ENCODE results near the gene NPAS3.

The NPAS3 gene

DNA sequence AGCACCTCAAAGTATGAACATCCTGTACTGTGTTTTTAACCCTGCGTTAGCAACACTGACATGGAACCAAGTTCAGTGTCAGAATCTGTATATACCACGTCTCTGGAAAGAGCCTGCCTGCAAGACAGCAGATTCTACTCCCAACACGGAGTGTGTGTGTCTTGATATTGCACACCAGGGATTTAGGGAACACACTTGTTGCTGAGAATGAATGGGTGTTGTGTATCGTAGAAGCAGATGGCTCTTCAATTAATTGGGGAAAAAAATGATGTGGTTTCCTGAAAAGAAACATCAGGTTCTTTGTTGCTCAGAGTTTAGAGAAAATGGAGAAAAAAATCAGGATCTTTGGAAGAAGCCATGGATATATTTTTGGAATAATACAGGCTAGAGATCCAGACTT is 841.4 kb downstream of the NPAS3 start:
- DNase-seq, result no peak

DNA sequence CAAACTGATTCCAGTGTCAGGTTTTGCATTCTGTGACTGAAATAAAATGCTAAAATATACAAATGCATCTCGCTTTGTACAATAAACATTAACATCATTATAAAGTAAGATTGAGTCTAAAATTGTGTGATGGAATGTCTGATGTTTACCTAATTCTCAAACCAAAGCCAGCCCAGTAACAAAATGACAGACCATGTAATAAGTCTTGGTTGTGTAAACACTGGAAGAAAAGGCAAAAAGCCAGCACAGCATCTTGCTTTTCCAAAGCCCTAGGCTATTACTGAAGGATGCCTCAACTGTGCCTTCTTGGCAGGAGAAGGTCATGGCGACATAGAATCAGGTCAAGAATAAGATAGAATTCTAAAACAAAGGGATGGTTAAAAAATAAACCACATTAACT is 842.6 kb downstream of the NPAS3 start:
- DNase-seq, result no peak

DNA sequence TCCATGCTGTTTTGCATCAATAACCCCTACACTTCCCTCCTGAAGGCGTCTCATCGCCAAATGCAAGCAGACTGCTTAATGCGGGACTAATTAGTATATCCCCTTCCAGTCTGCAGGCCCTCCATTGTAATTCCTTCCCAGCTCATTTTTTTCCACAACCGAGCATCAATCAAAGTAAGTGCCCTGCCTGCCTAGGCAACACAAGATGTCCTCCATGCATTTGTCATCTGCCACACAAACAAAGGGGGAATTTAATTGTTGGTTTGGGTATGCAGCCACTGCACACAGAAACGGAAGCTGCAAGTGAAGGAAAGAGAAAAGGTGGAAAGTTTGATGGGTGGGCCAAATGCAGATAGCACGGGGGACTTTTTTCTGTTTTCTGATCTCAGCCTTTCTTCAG is 844.2 kb downstream of the NPAS3 start:
- no peak for DNase-seq

DNA sequence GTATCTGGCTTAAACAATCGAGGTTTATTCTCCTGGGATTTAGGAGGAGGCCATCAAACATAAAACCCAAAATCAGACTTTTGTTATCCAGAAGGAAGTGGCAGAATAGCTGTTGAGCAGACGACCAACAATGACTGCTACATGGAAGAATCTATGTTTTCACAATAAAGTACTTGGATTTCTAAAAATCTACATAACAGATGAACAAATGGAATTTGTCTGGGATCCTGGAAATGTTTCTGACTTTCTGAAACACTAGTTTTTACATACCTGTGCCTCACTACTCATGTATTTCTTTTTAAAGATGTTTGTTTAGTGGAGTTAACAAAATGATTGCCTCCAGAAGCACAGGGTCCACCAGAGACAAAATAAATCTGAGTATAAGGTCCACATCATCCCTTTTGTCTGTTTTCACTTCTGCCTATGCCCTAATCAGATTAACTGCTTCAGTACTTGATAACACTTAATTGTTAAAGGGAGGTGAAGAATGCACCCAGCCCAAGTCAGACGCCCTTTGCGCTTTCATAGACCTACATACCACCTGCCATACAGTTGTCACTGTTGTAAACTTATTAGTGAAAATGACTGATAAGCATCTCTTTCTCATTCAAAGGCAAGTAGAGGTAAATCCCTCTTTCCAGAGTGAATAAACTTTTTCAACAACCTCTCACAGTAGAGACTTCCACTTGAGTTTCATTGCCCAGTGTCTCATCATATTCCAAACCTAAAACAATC is 847.6 kb downstream of the NPAS3 start:
- DNase-seq, result no peak

DNA sequence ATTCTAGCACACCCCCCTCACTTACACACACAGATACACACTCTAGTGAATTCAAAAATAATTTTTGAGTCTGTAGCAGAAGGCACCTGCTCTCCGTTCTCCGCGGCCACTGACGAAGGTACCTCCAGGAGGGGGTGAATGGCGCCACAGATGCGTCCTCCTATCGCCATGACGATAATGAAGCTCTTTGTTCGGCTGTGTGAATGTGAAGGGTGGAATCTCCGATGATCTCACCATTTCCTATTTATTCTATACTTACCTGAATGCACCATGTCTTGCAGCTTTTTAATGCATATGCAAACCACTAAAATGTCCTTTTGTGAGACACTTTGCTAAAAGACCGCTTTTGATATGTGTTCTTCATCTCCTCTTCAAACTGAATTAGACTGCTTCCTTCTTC is 849.5 kb downstream of the NPAS3 start:
- DNase-seq, result no peak

DNA sequence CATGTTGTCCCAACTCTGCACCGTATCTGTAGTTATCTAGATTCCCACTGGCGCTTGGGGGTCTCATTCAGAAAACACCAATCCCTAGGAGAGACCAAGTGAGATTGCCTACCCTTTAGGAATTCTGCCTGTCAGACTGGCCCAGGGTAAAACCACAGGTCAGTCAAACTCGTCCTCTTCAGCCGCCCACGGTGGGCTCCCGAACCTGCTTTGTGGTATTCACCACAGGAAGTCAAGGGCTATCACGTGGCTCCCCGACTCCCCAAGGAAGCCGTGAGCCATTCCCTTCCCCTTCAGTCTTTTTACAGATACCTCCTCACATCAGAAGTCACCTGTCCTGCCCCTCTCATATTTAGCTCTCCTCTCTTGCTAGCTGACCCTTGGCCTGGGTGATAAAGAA is 852.3 kb downstream of the NPAS3 start:
- no peak for DNase-seq

DNA sequence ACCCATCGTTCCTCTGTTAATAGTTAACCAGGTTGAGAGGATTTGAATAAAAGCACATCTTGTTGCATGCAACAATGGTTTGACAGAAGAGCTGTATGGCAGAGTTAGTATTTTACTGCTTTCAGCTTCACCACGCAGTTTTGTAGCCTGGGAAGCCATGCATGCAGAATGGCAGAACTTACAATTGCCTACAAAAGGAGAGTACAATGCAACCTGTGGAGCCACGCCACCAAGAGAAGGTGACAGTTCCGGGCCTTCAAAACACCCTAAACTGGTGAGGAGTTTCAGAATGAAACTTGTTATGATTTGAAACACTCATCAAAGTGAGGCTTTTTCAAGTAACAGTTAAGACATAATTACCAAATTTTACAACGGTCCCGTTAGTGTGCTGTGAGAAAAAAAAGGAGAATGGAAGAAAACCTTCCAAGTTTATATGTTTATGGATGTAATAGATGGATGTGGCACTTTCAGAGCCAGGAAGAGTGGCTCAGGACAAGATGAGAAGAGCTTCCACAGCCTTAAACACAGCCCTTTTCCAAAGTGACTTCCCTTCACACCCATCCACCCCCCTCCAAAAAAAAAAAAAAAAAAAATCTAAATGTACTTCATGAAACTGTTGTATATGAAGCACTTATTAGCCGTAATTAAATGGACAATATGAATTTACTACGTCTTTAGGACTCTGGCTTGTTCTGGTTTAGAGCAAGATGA is 853.5 kb downstream of the NPAS3 start:
- no peak for DNase-seq

DNA sequence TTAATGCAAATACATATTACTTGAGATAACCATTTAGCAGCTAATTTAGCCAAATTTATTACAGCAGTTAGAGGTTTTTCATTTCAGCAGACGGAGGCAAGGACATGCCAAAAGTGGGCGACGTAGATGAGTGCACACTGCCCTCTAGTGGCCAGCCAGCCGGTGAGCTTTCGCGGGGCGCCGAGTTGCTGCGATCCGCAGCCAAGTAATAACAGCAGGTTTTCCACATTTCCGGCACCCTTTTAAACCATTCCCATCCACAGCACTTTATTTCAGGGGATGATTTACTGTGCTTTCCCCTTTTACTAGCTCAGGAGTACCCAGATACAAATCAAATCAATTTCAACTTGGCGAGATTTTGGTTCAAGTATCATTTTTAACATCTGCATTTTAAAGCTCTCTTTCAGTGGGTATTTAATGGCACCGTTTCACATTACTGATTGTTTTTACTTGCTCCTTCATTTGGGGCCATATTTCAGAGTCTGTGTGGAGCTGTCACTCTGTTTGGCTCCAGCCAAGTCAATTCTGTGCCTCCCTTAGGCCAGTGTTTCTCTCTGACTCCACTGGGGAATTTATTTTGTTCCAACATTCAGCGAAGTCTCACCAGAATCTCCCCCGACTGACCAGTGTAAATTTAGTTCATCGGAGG is 854.2 kb downstream of the NPAS3 start:
- DNase-seq, result peak; percentile 94

DNA sequence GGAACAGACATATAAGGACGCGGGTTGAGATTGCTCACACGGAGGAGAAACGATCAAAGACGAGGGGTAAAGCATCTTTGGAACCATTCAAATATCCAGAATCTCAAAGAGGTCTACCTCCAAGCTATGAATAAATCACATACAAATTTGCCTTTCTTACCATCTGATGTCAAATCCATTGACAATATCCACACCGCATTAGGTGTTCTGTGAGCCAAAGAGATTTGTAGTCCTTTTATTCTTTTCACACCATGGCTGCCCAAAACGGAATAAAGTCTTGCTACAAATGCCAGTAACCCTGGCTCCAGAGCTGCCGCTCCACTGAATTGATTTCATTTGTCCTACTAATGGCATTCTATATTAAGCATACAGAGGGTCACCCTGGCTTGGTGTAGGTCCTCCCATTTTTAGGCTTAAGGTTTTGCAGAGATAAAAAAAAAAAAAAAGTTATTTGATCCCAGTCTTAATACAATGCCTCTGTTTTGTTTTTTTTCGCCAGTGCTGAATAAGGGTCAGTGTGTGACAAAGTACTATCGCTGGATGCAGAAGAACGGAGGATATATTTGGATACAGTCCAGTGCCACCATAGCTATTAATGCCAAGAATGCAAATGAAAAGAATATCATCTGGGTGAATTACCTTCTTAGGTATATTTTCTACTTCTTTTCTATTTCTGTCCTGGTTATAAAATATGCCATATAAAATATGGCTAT is 854.9 kb downstream of the NPAS3 start:
- DNase-seq, result no peak

DNA sequence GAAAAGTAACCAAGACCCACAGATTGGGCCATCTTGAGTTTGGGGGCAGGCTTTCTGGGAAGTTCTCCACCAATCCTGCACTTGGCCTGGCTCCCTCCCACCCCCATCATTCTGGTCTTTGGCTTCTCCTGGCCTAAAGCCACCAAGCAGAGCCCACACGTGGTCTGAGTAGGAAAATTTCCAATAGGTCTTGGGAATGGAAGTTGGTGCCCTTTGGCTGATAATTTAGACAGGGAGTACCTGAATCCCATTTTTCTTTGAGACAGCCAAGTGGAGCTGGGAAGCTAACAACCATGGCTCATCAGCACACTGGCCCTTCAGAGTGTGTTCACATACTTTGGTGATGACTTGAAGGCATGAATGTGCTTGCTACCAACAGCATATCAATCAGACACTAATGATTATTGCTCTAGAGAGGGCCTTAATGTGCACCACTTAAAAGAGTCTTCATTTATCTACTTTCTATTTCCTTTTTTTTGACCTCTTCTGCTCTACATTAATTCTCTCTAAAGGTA is 856.2 kb downstream of the NPAS3 start:
- DNase-seq, result no peak

DNA sequence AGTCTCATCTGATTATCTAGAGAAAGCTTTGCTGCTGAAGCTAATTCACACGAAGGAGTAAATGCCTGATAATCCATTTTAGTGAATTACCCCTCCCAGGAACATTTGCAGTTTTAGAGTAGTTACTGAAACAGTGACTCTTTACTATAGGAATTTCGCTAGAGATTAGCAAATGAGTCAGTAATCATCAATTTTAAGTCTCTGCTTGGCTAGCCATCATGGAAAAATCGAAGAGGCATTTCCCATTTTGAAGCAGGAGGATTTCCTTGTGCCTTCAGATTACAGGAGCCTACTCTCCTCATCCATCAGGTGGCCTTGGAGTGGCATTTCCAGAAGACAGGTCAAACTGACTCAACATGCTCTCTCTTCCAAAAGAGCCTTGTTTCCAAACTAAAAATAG is 857.7 kb downstream of the NPAS3 start:
- no peak for DNase-seq

DNA sequence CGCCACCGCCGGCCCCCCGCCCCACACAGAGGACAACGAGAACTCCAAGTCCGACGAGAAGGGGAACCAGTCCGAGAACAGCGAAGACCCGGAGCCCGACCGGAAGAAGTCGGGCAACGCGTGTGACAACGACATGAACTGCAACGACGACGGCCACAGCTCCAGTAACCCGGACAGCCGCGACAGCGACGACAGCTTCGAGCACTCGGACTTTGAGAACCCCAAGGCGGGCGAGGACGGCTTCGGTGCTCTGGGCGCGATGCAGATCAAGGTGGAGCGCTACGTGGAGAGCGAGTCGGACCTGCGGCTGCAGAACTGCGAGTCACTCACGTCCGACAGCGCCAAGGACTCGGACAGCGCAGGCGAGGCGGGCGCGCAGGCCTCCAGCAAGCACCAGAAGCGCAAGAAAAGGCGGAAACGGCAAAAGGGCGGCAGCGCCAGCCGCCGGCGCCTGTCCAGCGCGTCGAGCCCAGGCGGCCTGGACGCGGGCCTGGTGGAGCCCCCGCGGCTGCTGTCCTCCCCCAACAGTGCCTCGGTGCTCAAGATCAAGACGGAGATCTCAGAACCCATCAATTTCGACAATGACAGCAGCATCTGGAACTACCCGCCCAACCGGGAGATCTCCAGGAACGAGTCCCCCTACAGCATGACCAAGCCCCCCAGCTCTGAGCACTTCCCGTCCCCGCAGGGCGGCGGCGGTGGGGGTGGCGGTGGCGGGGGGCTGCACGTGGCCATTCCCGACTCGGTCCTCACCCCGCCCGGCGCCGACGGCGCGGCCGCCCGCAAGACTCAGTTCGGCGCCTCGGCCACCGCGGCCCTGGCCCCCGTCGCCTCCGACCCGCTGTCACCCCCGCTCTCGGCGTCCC is 861.3 kb downstream of the NPAS3 start:
- peak; percentile 50 for DNase-seq

DNA sequence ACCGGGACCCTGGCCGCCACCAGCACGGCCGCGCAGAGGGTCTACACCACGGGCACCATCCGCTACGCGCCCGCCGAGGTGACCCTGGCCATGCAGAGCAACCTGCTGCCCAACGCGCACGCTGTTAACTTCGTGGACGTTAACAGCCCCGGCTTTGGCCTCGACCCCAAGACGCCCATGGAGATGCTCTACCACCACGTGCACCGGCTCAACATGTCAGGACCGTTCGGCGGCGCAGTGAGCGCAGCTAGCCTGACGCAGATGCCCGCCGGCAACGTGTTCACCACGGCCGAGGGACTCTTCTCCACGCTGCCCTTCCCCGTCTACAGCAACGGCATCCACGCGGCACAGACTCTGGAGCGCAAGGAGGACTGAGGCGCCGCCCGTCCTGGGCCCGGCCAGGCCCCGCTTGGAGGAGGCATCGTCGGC is 862.1 kb downstream of the NPAS3 start:
- DNase-seq, result no peak

DNA sequence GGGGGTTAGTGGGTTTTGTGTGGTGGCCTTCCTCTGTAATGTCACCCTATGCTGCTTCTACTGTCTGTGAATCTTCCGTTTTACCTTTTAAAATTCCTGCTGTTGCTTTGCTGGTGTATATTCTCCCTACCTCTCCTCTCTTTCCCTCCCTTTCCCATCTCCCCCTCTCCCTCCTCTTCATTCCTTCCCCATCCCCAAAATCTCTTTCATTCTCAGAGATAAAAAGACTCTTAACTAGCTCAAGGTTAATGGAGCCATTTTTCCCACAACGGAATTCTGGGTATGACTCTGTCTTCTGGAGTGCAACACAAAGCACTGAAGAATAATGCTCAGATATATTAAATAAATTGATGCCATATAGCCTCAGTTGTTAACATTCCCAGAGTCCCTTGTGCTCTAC is 864.1 kb downstream of the NPAS3 start:
- DNase-seq, result no peak

DNA sequence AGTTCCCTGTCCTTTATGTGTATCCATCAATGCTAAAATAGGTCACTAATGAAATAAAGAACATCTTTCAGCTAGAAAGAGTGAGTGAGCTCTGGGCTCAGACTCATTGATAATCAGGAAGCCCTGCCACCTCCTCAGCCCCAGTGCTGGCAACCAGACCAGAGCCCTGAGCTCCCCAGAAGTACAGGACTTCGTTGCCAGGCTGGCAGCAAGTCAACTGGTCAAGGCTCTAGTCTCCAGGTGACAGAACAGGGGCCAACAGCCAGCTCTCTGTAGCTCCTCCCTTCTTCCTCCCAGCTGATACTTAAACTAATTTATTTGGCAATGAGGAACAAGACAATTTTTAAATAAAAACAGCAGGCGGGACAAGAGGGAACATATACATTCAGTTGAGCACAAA is 866.9 kb downstream of the NPAS3 start:
- no peak for DNase-seq

DNA sequence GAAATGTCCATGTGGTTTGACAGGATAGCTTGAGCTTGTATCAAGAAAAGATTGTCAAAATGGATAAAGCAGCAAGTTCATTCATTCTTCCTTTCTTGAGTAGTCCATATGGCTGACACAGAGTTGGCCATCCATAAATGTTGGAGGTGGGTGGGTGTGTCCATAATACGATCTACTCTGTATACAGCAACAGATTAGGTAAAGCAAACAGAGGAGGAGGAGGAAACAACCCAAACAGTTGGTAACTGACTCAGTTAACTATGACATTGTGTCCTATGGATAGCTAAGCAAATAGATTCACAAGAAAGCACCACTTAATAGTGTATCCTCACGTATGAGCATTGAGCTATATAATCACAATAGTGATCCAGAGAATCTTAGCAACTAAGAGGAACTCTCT is 868.2 kb downstream of the NPAS3 start:
- DNase-seq, result no peak

DNA sequence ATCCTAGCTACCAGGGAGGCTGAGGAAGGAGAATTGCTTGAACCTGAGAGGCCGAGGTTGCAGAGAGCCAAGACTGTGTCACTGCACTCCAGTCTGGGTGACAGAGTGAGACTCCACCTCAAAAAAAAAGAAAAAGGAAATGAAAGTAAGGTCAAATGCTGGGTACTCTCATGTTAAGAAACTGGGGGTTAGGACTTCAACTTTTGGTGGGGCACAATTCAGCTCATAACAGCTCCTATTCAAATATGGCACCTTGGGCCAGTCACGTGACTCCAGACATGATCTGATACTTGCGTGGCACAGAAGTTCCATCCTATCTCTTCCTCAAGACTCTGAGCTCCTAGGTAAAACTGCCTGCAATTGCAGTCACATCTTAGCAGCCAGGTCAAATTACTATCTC is 869.5 kb downstream of the NPAS3 start:
- DNase-seq, result no peak

DNA sequence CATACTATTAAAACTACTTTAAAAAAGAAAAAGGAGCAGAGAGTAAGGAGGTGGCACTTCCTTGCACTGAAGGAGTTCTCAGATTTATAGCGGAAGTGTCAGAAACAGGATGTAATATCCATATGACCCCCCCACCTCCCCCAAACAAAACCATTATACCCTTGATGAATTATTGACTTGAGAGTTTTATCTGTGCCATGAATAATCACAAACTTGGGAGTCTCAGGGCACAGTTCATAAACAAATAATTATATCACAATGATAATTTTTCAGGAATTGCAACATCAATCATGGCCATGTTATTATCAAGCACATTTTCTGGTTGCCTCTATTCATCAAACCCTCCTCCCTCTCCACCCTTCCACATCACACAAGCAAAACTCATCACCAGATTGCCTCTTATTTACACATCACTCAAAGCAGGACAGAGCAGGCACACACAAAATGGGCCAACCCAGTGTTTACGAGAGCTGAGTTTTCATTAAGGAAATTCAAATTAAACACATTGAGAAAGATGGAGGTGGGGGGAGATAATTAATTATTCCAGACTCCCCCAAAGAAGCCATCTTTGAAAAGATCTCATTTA is 870.8 kb downstream of the NPAS3 start:
- DNase-seq, result no peak

DNA sequence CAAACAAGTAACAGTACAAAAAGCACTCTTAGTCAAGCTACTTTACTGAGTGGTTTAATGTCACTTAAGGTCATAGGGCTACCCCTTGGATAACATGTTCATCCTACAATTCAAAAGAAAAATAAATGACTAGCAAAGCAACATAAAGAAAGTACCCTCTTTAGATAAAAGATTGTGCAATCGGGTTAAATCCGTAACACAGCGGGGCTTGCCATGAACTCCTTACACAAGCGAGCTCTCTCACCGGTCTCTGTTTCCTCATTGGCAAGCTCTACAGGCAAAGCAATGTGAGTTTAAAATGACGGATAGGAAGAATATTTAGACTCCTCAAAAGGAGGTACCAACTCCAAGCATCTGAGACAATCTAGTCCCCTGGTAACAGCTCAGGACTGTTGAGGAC is 871.6 kb downstream of the NPAS3 start:
- no peak for DNase-seq

DNA sequence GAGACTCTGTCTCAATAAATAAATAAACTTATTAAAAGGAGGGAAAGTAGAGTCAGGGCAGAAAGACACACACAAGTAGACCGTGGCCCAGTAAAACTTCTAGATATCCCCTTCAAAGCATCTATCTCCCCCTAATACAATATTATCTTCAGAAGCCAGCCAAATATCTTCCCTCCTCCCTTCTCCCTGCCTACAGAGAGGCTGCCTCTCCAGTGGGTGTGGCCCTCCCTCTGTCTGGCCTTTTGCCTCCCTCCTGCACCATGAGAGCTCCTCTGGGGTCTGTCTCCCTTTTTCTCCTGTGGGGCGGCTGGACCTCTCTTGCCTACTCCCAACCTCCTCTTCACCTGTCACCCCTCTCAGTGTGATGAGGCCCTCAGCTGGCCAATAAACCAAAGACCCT is 873.0 kb downstream of the NPAS3 start:
- DNase-seq, result no peak

DNA sequence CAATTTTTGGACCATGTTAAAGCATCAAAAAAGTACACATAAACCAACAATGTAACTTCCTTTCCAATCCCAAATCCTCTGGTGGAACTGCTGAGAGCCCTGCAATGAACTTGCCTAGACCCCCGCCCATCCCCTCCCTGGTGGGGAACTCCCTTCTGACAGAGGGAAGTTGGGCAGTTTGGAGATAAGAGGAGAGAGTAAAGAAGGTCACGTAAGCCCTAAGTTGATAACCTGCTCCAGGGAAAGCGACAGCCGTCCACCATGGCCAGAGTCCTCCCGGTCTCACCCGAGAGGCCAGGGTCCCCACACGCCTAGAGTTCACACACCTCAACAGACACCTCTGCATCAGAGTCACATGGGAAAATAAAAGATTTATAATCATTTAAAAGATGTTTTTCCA is 873.5 kb downstream of the NPAS3 start:
- DNase-seq, result no peak

DNA sequence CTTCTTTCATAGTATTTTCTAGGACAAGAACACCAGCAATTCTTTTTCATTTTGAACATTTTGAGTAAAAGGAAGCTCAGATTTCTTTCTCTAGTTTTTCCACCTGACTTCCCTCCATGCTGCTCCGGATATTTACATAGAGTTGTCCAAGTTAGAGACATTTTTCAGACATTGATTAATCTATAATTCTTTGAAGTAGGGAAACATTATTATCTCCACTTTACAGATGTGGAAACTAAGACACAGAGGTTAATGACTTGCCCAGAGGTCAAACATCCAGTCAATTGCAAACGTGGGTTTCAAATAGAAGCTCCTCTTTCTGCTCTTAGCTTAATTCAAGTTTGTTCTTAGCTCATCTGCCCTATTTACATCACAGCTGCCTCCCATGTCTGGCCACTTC is 873.9 kb downstream of the NPAS3 start:
- DNase-seq, result no peak
